ENCODE results near the gene KCNQ4.

The KCNQ4 gene

DNA sequence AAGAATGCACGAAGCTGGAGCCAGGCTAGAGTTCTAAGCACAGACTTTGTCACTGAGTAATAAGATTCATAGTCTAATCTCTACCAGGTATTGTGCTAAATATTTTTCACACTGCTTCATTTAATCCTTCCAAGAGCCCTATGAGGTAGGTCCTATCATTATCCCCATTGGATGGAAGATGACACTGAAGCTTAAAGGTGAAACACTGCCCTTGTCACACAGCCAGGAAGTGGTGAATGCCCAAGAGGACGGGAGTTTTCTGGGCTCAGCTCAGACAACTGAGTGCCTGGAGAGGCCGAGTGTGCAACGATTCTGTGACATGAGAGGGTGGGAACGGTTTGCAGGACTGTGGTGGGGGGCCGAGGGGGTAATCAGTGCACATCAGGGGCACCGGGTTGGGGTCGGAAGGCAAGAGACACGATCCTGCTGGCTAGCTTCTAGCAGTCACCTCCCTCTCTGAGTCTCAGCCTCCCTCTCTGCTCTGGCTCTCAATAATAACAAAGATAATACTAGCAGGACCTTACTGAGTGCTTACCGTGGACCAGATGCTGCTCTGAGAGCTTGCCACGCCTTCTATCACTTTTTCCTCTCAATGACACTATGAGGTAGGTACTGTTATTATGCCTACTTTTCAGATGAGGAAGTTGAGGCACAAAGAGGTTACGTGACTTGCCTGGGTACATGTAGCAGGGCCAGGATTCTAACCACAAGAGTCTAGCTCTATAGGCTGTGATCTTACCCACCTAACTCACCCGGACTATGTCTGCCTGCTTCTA lies 12.4 kb downstream of the KCNQ4 start:
- no peak for DNase-seq (ENCODE audit: low read depth)

DNA sequence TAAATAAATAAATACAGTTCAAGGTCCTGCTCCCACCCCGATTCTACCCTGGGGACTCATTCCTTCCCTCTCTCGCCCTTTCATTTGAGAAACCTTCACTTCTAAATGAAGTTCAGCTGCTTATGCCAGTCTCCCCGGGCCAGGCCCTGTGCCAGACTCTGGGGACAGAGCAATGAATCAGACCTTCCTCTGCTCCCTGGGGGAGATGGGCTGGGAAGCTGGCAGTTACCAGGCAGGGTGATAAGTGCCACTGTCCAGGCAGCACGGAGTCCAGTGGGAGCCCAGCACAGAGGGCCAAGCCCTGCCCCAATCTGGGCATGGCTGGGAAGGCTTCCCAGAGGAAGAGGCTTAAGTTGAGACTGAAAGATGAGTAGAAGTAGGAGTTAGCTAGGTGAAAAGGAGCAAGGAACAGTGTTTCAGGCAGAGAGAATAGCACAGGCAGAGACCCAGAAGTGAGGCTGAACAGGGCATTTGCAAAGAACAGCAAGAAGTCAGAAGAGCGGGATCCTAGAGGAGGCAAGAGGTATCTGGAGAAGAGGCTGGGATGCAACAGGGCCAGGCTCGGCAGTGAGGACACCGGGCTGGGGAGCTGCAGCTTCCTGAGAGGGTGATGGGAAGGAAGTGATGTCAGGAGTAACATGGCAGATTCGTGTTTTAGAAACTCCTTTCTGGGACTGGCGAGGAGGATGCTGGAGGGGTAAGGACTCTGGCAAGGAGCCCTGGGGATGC lies 13.5 kb downstream of the KCNQ4 start:
- DNase-seq (ENCODE audit: low read depth): no peak

DNA sequence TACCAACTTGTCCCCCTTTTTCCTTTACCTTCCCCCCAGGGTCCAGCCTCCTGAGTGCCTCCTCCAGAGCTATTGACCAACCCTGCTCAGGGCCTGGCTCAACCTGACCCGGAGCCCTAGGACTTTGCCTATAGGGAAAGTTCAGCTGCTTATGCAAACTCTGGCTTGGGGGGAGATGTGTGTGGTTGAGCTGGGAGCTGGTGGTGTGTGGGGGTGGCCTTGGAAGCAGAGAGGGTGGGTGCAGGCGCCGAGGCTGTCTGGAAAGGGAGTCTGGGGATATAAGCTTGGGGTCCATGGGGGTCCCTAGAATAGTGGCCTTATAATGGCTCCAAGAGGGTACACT lies 14.1 kb downstream of the KCNQ4 start:
- no peak for DNase-seq (ENCODE audit: low read depth)

DNA sequence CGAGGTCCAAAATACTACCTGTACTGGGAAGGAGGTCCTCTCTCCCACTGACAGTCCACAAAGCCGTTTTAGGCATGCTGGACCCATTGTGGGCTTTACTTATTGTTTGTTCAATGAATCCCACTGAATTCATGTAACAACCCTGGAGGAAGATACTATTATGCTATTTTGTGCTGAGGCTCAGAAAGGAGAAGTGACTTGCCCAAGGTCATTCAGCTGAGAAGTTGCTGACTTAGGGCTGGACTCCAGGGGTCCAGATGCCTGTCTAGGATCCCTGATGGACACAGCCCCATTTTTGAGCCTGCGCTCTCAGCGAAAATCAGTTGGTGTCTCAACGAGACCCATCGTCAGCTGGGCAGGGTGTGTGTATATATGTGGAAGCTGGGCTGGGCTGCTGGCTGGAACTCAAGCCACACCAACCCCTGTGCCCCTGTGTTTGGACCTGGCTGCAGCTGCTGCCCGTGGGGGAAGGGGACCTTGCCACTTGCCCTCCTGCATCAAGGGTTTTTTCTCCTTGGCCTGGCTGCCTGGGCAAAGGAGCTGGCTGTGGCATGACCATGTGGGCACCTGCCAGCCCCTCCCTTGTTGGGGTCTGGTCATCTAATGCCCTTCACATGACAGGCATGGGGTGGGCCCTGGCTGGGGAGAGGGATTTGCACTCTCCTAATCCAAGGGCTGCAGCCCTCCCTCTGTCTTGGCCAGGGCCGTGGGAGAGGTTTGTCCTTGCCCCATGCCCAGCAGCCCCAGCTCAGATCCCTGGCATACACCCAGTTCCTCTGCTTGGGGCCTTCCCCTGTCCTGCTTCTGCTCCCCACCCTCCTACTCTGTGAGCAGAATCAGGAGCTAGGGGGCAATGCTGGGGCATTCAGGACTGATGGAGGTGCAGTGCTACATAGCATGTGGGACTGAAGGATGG lies 15.0 kb downstream of the KCNQ4 start:
- DNase-seq (ENCODE audit: low read depth): no peak

DNA sequence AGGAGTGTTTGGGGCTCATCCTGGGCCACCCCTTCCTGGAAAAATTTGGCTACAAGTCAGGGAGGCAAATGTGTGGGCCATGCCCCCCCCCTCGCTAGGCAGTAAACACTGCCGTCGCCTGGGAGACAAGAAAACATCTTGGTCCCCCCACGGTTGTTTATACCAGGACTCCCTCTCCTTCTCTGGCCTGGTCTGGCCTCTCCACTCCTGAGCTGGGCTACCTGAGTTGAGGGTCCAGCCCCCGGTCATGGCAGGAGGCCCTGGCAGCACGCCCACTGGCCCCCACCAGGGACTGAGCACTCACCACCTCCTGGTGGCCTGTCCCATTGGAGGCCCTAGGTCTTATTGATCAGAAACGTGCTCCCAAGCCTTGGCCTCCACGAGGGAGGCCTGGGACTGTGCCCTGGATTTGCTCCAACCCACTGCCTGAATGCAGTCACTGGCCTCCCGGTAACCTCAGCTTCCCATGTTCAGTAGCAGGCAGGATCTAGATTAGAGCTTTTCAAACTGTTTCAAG lies 15.8 kb downstream of the KCNQ4 start:
- no peak for DNase-seq (ENCODE audit: low read depth)

DNA sequence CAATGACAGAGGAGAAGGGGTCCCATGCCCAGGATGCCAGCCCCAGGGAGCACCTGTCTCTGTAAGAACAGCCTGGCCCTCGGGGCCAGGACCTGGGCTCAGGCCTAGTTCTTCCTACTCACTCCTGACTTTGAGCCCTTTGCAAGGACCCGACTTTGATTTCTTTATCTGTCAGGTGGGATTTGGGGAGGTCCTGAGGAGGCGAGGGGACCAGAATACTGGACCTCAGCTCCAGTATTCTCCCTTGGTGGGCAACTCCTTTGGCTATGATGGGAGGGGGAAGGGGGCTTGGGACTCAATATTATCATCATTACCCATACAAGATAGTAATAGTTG lies 18.1 kb downstream of the KCNQ4 start:
- DNase-seq (ENCODE audit: low read depth): no peak

DNA sequence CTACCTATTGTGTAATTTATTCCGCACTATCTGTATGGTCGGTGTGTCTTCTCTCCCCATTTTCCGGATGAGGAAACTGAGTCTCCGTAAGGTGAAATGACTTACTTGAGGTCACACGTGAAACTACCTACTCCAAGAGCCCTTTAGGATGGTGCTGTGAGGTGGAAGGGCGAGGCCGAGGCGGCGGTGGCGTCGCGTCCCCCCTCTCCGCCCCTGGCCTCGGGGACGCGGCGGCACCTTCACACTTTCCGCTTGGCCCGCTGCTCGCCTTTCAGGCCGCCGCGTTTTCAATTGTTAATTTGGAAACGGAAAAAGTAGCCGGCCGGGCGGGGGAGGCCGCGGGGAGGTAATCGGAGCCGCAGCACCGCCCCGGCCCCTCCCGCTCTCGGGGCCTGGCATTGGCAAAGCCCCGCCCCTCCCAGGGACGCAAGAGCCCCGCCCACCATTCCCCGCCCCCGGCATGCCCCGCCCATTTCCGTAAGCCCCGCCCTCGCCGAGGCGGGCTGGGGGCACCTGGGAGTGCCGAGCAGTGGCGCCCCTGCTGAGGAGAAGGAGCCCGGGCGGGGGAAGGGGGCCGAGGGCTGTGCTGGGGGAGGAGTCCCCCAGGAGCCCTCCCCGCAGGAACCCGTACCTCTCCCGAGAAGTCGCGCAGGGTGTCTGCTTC lies 18.6 kb downstream of the KCNQ4 start:
- peak; percentile 64 for DNase-seq (ENCODE audit: low read depth)

DNA sequence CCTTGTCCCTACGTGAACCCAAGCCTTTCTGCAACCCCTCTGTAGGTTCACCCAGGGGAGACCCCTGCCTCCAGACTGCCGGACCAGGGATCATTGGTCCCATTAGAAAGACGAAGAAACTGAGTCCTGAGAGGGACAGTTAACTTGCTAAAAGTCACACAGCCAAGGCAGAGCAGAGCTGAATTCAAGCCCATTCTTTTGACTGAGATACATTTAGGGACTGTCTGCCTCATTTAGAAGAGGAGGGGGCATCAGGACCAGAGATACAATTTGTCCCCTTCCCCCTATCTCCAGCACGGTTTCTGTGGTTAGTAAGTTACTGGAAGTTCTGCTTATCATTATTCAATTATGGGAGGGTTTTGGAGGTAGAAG lies 19.1 kb downstream of the KCNQ4 start:
- DNase-seq (ENCODE audit: low read depth): no peak

DNA sequence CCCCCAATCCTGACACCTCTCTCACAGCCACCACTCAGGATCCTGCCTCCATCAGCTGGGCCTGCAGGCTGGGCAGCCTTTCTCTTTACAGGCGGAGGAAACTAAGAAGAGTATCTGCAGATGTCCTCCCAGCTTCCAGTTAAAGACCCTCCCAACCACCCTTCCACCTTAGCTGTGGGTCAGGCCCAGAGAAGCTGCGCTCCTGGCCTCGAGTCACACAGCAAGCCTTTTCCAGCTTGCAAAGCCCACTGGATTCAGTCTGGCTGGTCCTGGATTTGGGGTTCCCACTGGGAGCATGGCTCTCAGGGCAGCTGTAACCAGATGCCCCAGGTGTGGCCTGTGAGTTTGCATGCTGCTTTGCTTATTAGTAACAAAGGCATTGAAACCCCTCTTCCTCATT lies 19.9 kb downstream of the KCNQ4 start:
- DNase-seq (ENCODE audit: low read depth): no peak

DNA sequence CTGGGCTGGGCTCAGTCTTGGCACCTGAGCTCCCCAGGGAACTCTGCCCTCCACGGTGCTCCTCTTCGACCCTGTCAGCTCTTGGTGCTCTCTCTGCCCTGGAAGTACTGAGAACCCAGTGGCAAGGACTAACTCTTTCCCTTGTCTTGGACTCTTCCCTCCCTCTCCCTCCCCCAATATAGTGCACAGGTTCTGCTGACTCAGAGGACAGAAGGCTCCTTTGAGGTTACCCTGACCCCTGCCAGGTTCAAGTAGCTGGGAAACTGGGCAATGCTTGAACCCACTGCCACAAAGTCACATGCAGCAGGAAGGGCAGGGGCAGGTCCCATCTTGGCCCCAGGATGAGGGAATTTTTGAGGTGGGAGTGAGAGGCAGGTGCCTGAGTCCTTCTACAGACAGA lies 20.3 kb downstream of the KCNQ4 start:
- DNase-seq (ENCODE audit: low read depth): no peak

DNA sequence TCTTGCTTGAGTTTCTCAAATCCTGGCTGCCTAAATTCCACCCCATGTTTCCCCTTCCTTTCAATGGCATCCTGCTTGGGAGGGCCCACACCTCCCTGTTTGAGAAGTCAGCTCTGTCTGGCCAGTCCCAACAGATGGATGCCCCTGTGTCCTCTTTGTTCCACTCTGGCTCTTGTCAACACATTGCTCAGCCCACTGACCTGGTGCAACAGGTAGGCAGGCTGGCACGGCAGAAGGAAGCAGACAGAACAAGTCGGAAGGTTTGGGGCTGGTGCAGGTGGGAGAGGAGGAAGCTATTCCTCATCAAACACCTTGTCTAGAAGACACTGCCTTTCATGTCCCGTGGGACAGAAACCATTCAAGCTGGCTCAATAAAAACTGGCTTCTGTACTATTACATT lies 22.7 kb downstream of the KCNQ4 start:
- DNase-seq (ENCODE audit: low read depth): no peak

DNA sequence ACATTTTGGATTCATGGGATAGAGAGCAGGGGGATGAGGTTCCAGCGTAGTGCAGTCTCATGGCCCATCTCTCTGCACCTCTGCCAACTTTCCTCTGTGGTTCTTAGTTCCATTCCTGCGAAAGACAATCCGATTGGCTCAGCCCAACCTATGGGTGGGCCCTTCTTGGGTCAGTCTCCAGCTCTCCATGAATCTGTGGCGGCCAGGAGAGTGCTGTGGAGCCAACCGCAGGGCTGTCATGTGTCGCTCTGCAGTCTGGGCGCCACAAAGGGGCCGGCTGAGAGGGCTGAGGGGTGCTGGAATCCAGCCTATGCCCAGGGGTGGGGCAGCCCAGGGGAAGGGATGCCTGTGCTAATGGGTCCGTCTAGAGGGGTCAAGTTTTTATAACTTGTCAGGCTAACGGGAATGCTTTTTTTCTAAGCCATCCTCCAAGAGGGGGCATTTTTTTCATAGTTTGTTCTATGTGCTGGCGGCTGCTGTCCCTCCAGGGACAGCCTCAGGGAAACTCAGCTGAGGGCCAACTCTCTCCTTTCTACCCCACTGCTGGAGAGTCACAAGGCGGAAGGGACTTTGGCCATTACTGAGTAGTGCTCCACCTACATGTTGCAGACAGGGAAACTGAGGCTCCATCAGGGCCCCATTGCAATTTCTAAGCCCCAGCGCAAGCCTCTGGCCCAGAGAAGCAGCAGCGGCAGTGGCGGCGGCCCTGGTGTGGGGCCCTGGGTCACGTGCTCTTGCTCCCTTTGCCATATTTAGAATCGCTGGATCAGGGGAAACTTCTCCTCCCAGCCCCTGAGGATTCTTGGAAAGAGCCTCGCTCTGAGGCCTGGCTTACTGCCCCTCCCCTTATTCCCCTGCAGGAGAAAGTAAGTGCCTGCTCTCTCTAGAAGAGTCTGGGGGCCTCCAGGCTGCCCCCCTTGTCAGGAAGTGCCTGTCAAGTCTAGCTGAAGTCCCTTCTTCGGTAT lies 23.4 kb downstream of the KCNQ4 start:
- no peak for DNase-seq (ENCODE audit: low read depth)

DNA sequence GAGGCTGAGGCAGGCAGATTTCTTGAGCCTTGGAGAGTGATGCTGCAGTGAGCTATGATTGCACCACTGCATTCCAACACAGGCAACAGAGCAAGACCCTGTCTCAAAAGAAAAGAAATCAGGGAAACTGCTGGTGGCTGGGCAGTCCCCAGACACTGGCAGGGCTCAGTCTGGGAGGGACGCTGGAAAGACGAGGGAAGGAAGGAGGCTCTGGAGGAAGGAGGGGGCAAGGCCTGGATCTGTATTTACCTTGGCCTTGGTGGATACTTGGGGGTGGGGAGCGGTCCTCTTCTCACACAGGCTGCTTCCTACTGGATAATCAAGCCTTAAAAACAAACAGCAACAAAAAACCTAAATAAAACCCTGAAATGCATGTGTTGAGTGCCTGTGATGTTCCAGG lies 24.4 kb downstream of the KCNQ4 start:
- DNase-seq (ENCODE audit: low read depth): no peak

DNA sequence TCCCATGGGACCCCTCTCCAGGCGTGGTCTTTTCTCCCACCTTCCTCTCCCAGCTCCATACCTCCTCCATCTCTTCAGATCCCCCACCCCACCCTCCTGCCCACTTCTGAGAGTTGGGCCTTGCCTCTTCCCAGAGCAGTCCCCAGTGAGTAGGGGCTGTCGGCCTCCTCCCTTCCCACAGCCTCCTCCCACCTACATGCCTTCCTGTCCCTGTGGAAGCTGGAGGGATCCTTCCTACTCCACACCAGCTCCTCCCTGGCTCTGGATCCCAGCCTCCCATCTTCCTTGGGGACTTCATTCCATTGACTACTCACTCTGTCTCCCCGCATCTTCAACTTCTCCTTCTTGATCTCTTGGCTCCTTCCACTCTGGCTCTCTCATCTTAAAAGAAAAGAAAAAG lies 24.9 kb downstream of the KCNQ4 start:
- no peak for DNase-seq (ENCODE audit: low read depth)

DNA sequence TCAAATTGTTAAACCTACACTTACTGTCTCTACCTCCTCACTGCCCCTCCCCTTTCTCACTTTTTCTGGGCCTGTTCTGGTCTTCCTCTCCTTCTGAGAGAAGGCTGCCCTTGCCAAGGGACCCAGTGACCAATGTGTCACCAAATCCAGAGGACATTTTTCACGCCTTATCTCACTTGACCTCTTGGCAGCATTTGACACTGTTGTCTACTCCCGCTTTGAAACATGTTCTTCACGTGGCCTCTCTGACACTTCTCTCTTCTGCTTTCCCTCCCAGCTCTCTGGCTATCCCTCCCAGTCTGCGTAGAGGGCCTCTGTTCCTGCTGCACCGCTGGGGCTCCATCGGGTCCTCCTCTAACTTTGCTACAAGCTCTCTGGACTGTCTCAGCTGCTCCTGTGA lies 25.3 kb downstream of the KCNQ4 start:
- DNase-seq (ENCODE audit: low read depth): no peak

DNA sequence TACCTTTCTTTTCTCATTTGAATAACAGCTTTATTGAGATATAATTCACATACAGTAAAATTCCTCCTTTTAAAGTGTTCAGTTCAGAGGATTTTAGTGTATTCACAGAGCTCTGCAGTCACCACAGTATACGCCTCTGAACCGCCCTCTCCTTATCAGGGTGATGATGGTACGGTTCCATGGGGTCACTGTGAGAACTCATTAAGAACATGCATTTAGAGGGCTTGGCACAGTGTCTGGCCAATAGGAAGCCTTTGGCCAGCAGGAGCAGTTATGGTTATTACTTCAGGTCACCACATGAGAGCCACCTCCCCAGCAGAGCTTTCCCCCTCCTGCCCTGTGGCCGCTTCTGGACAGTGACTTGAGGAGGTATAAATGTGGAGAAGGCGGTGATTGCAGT lies 27.3 kb downstream of the KCNQ4 start:
- DNase-seq (ENCODE audit: low read depth): no peak

DNA sequence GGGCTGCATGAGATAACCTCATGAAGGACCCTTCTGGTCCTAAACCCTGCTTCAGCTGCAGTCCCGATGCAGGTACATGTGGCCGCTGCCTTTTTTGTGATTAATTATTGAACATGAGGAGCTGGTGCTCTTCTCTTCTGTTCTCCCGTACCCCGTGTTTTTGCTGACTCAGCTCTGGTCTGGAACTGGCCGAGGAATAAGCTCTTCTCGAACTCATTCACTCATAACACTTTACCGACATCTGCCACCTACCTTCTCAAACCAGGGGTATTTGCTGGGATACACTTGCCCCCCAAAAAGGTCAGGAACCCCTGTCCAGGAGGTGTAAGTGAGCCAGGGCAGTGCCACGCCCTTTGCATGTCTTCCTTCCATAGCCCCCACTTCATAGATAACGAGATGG lies 31.8 kb downstream of the KCNQ4 start:
- DNase-seq (ENCODE audit: low read depth): no peak

DNA sequence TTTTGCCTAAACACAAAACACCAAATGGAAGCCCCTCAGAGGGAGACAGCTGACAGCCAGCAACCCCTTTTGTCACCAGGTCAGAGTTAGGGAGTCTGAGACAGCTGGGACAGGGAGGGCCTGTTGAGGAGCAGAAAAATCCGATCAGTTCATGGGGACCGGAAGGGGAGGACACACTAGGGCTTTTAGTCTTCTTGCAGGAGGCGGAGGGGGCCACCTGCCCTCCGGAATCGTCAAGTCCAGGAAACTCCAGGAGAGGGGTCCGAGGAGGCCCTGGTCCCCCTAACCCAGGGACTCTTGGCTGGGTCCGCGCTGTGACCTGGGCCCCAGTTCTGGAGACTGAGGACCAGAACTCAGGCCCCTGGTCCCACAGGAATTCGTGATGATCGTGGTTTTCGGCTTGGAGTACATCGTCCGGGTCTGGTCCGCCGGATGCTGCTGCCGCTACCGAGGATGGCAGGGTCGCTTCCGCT lies 34.2 kb downstream of the KCNQ4 start:
- DNase-seq (ENCODE audit: low read depth): no peak

DNA sequence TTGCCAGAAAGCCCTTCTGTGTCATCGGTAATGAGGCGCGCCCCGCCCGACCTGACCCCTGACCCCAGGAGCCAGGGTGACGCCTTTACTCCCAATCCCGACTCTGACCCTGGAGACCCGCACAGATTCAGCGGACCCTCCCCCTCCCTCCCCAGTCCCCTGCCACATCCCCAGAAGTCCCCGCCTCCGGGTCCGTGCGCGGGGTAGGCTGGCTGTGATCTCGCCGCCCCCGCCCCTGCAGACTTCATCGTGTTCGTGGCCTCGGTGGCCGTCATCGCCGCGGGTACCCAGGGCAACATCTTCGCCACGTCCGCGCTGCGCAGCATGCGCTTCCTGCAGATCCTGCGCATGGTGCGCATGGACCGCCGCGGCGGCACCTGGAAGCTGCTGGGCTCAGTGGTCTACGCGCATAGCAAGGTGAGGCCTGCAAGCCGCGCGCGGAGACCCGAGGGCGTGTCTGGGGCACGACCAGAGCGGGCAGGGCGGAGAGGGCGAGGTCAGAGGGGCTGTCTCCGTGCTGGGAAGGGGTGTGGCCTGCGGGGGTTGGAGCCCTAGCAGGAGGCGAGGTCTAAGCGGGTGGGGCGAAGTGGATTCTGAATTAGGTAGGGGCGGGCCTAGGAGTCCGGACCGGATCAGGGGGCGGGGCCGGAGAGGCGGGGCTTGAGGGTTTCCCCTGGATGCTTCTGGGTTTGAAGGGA lies 34.8 kb downstream of the KCNQ4 start:
- DNase-seq (ENCODE audit: low read depth): no peak

DNA sequence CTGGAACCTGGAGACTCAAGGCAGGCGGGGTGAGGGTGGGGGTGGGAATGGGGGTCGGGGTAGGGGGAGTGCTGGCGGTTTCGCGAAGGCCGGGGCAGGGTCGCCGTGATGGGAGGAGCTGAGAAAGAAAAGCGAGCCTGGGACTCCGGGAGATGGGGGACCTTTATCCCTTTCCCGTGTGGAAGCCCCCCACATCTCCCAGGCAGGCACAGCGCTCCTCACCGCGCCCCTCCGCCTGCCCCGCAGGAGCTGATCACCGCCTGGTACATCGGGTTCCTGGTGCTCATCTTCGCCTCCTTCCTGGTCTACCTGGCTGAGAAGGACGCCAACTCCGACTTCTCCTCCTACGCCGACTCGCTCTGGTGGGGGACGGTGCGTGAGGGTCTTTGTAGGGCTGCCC lies 35.5 kb downstream of the KCNQ4 start:
- DNase-seq (ENCODE audit: low read depth): no peak
